GM19240 (cell line): Measurements from ENCODE around the gene PDK4.
"Not testable (repeated sequence)": the region's sequence is repeated elsewhere in the genome, so short reads cannot be mapped to it uniquely, and the experiment has no call there.

Experiments used
- DNase-seq: peaks from one replicate; pipeline ENCODE4 v3.0.0; 2011; ENCODE audit warnings: low spot score; ENCODE audit not compliant: insufficient read length

Gene PDK4

DNA sequence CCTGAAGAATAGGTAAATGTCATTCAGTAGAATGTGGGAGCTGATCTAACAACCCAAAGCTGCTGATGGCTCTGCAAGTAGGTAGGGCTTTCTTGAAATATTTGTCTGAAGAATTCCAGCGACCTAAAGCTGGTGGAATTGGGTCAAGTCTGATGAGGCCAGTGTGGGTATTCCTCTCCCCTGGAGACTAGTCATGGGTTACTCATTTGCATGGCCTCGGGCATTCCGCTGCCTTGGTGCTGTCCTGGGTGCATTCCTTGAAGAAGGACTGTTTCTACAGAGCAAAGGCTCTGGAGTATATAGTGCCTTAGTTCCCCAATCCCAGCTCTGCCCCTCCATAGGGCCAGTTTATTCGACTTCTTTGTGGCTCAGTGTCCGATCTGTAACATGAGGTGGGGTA, 19.2 kb downstream of the PDK4 start:
- DNase-seq: no peak

GRCh38 chr7:95569720-95570119, 26.6 kb downstream of the PDK4 start:
- no peak for DNase-seq

DNA sequence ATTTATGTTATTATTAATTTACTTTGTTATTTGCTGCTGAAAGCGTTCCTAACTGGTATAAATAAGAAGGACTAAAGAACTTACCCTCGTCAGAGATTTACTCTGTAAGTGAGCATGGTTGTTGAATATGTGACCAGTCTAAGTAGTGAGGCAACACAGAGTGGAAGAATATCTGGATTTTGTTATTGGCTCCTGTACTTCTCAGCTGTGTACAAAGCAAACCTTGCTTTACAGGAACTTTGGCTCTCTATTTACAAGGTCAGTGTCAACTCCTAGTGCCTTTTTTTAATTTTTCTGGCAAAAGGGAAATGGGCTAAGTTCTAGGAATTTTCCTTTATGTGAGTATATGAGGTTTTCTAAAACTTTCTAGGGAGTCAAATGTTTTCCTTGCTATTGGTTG, 35.6 kb downstream of the PDK4 start:
- no peak for DNase-seq

- no peak for DNase-seq
These were observed 37.5 kb downstream of the PDK4 start for GRCh38 chr7:95558864-95559263.

- DNase-seq: no peak
These were observed 39.5 kb downstream of the PDK4 start for GRCh38 chr7:95556777-95557176.

DNA sequence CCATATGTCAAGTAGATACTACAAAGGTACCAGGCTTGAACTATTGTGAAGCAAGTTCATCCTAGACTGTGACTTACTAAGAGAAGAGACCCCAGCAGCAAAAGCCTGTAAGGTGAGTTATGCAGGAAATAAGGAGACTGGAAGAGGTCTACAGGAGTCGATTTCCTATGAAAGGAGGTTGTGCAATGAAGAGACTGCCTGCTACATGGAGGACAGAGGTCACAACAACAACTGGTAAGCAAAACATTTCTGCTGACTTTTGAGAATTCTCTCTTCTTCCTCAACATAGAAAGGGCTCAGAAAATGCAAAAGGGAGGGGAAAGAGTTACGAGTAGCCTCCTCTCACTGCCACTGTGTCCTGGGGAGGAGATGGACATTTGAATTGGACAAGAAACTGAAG, 42.4 kb downstream of the PDK4 start:
- DNase-seq: no peak

- not testable (repeated sequence) for DNase-seq
These were observed 44.0 kb downstream of the PDK4 start for GRCh38 chr7:95552010-95552926.

- DNase-seq: no peak
These were observed 45.8 kb downstream of the PDK4 start for GRCh38 chr7:95550546-95550945.

DNA sequence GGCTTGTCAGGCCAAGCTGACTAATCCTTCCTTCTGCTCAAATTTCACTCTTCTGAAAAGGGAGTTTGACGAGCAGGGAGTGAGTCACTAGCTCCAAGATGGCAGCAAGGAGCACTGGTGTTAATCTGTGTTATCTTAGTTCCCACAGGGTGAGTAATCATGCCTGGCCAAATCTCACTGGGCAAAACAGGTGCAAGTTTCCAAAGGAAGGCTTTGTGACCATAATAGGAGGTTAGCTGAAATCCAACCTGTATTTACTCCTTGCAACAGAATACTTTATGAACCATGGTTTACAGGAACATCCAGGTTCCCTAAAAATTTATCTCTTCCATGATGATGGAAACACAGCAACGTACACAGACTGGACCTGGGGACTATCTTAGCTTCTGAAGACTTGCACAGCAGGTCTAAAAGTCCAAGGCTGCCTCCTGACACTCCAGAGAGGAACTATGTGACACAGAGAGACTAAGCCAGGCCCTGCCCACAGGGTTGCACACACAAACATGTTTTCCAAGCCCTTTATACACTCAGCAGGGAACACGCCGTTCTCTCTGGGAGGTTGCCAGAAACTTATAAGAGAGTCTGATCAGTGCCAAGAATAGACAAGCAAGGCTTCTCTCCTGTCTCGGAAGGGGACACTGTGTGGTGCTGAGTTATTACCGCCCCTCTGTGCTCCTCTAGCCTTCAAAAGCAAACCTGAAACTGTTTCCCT, 46.3 kb downstream of the PDK4 start:
- no peak for DNase-seq

GRCh38 chr7:95547361-95548348, 48.7 kb downstream of the PDK4 start:
- no peak for DNase-seq

DNA sequence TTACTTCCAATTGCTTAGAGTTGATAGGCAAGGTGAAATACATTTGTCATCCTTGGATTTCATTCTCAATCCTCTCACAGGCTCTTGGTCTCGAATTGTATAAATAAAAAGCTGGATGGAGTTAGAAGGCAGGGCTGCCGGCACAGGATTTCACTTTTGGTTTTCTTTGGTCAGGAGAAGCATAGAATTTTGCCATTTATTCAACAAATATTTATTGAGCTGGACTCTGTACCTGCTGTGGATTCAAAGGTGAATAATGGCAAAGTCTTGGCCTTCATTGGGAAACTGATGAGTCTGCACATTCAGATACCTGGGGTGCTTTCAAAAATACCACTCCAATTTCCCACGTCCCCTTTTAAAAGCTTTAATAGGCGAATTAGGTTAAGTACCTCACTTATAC, 49.7 kb downstream of the PDK4 start:
- no peak for DNase-seq

DNA sequence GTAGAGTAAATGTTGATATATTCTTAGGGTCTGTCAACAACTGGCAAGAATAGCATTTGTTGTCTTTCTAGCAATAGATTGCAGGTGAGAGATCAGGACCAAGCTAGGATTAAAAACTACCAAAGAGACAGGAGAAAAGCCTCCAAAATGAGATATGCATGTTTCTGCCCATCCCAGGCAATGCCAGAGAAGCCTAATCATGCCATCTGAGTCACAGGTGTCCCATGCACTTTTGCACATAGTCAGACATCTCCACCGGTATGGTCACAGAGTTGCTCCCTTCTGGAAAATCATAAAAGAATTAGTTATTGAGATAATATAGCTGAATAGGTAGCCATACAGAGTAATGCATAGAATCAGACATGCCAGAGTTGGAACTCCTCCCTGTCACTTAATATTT, 50.6 kb downstream of the PDK4 start:
- DNase-seq: no peak

DNA sequence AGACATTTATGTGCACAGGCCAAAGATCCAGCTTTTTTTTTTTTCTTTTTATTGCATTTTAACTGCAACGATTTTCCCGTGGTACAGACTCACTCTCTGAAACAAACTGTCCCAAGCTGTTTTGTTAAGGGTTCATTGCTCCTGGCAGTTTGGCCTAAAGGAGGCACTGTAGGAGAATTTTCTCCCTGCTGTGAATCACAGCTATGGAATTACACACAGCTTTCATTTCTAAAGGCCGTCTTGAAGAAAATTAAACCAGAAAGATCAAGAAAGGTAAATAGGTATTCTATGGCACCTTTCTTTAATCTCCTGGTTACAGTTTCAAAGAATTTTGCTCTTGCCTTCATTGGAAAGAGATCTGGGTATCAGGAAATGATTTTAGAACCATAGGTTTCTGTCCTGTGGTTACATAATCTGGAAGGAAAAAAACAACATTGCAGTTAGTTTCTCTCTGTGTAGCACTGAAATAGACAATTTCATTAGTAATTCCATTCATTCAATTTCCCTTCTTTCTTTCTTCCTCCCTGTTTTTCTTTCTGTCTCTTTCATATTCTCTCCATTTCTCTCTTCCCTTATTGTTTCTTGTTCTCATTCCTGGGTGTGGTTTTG, 51.2 kb downstream of the PDK4 start:
- no peak for DNase-seq

- no peak for DNase-seq
These were observed 52.1 kb downstream of the PDK4 start for GRCh38 chr7:95544171-95544570.

- no peak for DNase-seq
These were observed 53.0 kb downstream of the PDK4 start for GRCh38 chr7:95543312-95543711.

DNA sequence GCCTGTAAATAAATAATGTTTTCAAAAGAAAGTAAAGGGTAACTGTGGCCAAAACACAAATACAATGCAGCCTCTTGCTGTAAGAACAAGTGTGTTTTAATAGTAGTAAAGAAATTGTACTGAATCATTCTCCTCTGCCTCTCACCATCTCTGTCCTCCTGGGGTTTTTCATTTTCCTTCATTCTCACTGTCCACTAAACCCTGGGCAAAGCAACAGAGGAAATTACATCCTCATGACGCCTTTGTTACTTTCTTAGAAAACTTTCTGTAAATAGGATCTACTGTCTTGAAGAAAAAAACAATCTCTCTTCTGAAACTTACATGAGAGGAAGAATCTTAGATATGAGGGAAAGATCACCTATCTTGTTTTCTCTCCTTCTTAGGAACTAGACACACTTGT, 56.0 kb downstream of the PDK4 start:
- DNase-seq: no peak

DNA sequence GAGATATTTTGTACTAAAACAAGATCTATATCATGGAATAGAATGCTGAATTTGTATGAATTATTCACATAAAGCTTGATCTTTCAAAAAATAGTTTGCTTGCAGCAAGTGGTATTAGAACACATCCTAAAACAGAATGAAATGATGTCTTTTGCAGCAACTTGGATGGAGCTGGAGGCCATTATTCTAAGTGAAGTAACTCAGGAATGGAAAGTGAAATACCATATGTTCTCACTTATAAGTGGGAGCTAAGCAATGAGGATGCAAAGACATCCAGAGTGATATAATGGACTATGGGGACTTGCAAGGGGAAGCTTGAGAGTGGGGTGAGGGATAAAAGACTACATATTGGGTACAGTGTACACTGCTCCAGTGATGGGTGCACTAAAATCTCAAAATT, 56.9 kb downstream of the PDK4 start:
- no peak for DNase-seq

- no peak for DNase-seq
These were observed 58.8 kb downstream of the PDK4 start for GRCh38 chr7:95537468-95537867.

GRCh38 chr7:95536656-95537311, 59.5 kb downstream of the PDK4 start:
- DNase-seq: no peak

DNA sequence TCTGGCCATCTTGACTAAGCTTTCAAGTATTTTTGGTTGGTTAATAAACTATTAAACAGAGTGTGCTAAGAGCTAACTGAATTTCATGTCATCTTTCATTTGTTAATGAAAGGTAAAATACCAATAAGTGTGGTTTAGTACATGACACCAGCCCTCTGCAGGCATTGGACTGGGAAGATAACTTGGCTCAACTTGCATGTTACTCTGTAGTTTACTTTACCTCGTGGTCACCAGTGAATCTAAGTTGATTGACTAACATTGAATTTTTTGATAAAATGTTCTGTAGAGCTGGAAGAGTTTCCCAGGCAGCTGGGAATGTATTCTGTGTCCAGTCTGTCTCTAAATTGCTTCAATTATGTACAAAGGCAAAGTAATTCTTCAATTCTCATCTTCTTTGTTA, 60.7 kb downstream of the PDK4 start:
- no peak for DNase-seq

- DNase-seq: no peak
These were observed 61.5 kb downstream of the PDK4 start for GRCh38 chr7:95534796-95535195.
